COLO668 (cell line): ENCODE results near the gene SDC4.
"Not testable (repeated sequence)": the region's sequence is repeated elsewhere in the genome, so short reads cannot be mapped to it uniquely, and the experiment has no call there.

Experiments
- DNase-seq: peaks from one replicate; lab custom pipeline; 2025; ENCODE audit not compliant: unreplicated experiment; lab: John Stamatoyannopoulos, UW

Gene SDC4

GRCh38 chr20:45365444-45365970 is 17.3 kb upstream of the SDC4 start:
- DNase-seq: no peak

GRCh38 chr20:45363611-45364492 is 15.6 kb upstream of the SDC4 start:
- DNase-seq: no peak

- peak; percentile 98 for DNase-seq
Measured at GRCh38 chr20:45362804-45363610, 14.8 kb upstream of the SDC4 start, which contains the start of gene SYS1. TSS of gene SYS1 (plus strand) at chr20:45363156. CDS start at chr20:45363532, 376 bp downstream.

GRCh38 chr20:45361793-45362192 is 13.6 kb upstream of the SDC4 start:
- DNase-seq: no peak

GRCh38 chr20:45359406-45360148 is 11.4 kb upstream of the SDC4 start:
- DNase-seq: no peak

- no peak for DNase-seq
Measured at GRCh38 chr20:45359069-45359405, 10.8 kb upstream of the SDC4 start.

- DNase-seq: peak; percentile 18
Measured at GRCh38 chr20:45358282-45359068, 10.3 kb upstream of the SDC4 start.

GRCh38 chr20:45355209-45356084 is 7.2 kb upstream of the SDC4 start:
- DNase-seq: no peak

- no peak for DNase-seq
Measured at GRCh38 chr20:45354423-45355208, 6.4 kb upstream of the SDC4 start.

- no peak for DNase-seq
Measured at GRCh38 chr20:45353746-45354145, 5.5 kb upstream of the SDC4 start.

- no peak for DNase-seq
Measured at GRCh38 chr20:45352729-45353128, 4.5 kb upstream of the SDC4 start.

GRCh38 chr20:45350795-45351194 is 2.6 kb upstream of the SDC4 start:
- not testable (repeated sequence) for DNase-seq

GRCh38 chr20:45350217-45350616 is 2.0 kb upstream of the SDC4 start:
- DNase-seq: no peak

- no peak for DNase-seq
Measured at GRCh38 chr20:45347297-45347935, 808 bp downstream of the SDC4 start.

- DNase-seq: no peak
Measured at GRCh38 chr20:45346851-45347250, 1.4 kb downstream of the SDC4 start.

GRCh38 chr20:45346291-45346718 is 1.9 kb downstream of the SDC4 start:
- DNase-seq: peak; percentile 42

- DNase-seq: peak; percentile 59
Measured at GRCh38 chr20:45345104-45345936, 2.9 kb downstream of the SDC4 start.
